ENCODE results near the gene GGT6.

The GGT6 gene

DNA sequence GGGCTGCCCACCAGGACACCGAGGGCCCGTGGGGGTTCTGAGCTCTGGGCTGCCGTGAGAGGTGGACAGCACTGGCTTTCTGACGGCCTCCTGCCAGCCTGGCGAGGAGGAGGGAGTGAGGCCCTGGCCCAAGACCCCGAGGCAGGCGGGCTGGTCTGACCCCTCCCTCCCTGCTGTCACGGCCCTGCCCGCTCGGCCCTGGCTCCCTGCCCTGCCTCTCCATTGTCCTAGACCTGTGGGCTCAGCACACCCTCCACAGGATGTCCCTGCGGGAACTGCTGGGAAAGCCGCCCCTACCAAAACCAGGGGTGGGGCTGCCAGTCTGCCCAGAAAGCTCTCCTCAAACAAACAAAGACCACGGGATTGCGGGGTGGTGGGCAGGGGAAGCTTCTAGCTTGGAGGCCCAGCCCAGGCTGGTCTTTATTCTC, 41.0 kb downstream of the GGT6 start:
- DNase-seq, result no peak

DNA sequence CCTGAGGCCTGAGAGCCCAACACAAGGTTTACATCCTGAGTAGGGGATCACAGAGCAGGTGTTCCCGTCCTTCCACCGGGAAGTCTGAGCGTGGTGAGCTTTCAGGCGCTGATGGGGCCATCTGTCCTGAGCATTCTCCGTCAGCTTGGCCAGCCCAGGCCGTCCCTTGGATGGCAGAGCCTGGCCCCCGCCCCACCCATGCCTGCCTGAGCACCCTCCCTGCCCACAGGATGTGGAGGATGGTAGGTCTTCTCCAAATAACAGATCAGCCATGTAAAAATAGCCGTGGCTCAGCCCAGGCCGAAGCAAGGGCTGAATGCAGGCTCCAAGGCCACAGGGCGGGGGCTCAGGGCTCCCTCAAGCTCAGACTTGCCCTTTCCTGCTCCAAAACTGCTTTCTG, 41.5 kb downstream of the GGT6 start:
- DNase-seq, result no peak

DNA sequence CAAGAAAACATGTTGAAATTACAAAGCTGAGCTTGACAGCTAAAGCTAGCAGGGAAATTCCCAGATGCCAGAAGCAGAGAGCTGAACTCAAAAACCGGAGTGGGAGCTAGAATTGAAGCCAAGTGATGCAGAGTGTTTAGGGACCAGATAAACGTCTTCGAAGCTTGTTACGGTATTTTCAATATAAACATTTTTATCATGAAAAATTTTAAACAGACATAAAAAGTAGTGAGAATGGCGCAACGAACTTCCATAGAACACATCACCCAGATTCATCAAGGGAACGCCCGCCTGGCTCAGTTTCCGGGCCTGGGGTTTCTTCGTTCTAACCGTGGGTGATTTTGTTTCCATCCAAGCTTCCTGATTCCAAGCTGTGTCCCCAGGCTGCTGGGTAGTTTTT, 43.6 kb downstream of the GGT6 start:
- no peak for DNase-seq

DNA sequence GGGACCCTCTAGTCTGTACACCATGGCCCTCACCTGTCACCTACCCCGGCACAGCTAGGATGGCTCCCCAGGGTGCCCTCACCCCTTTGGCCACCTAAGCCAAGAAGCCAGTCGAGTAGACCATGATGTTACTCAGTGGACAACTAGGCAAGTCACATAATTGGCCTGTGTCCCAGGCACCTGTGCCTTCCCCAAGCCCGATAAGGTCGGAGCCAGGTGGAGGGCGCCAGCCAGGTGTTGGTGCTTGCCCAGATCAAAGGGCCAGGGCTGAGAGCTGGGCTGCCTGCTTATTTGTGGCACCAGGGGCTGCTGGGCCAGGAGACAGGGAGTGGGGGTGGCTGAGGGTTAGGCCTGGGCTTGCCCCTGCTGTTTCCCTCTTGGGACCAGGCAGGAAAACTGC, 44.9 kb downstream of the GGT6 start:
- no peak for DNase-seq

DNA sequence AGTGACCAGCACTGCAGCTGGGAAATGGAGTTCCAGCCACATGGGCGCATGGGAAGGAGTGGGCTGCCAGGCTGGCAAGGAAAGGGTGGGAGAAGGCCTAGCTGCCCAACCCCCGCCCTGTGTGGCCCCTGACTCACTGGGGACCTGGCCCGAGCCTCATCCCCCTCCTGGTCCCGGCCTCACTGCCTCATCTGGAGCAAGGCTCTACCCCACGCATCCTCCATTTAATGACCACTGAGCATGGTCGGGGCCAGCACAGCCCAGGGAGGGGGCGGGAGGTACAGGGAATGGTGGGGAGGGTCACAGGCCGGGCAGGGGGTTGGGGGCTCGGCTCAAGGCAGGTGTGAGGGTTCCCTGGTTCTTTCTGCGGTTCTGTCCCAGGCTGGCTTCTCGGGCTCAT, 45.6 kb downstream of the GGT6 start:
- DNase-seq, result no peak

DNA sequence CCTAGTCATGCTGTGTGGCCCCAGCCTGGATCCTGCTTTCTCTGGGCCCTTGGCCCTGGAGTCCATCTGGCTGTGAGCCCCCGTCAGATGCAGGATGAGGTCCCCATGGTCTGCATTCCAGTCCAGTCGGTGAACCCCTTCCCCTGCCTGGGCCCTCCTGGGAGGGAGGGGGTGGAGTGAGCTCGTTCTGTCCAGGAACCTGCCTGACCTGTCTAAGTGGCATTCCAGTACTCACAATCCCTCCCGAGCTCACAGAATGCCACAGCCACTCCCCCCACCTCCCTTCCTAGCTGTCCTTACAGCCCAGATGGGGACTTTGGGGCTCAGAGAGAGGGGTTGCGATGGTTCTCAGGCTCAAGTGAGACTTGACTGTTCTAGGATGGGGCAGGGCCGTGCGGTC, 46.2 kb downstream of the GGT6 start:
- no peak for DNase-seq

DNA sequence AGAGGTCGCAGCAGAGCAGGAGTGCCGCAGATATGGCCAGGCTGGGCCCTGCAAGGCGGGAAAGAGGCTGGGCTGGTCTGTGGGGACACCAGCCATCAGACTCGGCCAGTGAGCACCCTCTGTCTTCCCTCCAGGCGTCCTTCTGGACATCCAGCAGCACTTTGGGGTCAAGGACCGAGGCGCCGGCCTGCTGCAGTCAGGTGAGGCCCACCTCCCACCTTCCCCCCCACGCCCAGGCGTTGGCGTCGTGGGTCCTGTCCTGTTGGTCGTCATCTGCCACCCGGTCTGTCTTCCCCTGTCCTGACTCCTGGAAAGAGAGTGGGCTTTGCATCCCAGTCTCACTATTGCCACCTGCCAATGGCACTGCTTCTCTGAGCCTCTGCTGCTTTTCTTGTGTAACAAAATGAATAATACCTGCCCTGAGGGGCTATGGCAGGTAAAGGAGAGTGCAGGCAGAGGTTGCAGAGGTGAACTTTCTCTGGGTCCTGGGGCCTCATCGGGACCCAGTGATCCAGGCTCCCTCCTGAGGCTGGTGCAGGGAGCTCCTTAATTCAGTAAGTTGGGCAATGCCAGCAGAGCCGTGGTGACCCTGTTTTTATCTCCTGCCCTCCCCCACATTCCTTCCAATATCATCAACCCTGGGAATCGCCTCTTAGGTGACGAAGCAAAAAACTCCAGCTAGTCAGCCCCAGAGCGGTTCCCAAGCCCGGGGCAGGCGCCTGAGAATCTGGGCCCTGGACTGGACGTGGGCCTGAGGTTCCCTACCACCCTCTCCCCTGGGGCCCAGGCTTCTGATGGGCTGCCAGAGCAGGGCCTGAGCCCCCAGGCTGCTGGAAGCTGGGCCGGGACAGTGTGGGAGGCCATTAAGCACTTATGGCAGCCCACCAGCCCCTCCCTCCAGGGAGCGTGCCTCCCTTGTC, 47.0 kb downstream of the GGT6 start:
- DNase-seq, result no peak

DNA sequence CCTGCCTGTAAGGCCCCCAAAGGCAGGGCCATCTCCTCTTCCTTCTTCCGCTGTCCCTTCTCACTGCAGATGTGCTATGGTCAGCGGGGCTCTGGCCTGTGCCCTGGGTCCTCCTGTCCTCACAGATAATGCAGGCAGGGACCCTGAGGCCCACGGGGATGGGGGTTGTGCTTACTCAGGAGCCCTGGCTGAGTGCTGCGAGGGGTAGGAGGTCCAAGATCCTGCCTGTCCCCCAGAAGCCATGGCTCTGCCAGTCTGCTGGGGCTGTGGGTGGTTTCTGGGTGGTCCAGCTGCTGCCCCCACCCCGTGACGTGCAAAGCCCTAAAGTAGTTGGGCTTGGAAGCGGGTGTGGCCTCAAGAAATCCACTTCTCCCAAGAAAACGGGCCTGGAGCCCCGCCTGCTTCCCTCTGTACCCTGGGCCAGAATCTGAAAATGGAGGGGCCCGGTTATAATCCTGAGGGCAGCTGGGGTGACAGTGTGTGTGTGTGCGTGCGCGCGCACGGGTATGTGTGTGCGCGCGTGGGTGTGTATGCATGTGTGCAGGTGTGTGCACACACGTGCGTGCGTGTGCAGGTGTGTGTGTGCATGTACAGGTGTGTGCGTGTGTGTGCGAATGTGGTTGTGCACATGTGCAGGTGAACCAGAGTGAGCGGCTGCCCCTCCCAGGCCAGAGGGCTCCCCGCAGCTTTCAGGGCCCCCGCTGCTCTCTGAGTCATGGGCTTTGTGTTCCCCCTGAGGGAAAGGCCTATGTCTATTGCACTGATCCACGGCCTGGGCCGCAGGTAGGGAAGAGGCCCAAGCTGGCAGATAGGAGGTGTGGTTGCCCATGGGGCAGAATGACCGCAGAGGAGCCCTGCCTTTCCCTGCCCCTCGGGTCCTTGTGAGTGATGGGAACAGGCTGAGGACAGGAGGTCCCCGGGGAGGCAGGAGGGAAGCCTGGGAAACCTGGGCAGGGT, 47.9 kb downstream of the GGT6 start:
- DNase-seq, result no peak

DNA sequence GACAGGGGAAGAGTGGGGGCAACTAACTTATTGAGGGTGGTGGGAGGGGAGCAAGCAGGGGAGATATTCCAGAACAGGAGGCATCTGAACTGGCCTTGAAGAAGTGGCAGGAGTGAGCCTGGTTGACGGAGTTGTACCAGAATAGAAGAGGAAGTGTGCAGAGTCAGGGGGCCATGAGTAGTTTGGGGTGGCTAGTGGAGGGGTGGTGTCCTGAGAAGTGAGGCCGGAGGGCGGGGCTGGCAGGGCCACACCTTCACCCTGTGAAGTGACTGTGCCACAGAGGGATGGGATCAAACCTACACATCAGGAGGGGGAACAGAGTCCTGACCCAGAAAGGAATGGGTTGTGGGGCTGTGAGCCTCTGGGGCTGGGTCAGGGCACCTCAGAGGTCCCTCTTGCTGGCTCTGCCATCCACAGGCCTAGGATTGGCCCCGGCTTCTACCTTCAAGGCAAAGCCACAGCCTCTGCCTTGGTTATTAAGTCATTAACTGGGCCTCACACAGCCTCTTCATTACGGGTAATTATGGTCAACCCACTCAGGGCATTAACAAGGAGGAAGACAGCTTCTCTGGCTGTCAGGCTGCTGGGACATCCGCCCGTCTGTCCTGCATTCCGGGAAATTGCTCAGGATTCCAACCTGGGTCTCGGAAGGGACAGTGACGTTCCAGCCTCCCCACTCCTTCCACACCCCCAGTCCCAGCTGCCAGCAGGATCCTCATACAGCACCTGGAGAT, 49.0 kb downstream of the GGT6 start:
- DNase-seq, result no peak

DNA sequence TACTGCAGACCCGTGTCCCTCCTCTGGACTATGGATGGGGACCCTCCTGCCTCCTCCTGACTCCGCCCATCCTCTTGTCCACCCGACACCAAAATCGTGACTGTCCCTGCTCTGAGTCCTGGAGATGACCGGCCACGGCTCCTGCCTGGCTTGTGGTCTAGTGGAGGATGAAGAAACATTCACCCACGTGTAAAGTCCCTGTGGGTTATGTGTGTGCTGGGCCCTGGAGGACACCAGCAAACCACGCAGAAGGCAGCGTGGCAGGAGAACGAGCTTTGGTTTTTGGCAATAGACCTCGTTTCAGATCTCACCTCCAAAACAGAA, 49.8 kb downstream of the GGT6 start:
- DNase-seq, result no peak

DNA sequence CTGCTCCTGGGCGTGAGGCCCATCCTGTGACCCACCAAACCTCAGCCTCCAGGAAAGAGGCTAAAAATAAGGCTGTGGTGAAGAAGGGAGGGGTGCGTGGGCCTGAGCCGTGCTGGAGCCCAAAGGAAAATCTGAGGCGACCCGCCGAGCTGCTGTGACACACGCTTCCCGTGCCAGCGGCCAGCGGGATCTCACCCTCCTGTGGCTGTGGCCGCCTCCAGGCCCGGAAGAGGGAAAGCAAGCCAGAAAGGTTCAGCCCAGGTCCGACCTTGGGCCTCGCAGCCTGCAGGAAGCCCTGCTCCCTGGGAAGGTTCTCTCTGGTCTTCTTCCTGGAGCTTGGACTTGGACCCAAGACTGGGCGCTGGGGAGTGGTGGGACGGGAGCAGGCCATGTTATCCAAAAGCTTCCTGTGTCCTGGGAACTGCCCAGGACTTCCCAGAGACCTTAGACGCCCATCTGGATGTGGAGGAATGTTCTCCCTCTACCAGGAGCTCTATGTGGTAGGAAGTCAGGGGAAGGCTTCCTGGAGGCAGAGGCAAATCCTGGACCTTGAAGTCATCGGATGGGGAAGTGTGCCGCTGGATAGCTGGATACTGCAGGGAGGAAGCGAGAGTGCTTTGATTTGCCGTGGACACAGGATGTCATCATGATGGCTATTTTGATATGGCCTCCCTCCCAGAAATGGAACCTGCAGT, 50.3 kb downstream of the GGT6 start:
- no peak for DNase-seq

DNA sequence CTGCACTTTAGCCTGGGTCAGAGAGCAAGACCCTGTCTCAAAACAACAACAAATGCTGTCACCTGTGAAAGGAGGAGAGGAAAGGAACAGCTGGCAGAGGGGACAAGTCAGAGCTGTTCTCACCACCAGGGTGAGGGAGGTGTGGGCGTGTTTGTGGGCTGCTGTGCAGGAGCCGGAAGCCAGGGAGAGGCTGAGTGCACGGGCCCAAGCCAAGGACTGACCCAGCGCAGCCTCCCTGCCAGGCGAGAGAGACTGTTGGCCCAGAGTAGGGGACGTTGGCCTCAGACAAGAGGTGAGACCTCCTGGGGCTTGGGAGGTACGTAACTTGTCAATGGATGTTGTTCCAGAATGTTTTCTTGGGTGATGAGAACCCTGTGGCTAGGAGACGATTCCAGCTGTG, 51.0 kb downstream of the GGT6 start:
- DNase-seq, result no peak

DNA sequence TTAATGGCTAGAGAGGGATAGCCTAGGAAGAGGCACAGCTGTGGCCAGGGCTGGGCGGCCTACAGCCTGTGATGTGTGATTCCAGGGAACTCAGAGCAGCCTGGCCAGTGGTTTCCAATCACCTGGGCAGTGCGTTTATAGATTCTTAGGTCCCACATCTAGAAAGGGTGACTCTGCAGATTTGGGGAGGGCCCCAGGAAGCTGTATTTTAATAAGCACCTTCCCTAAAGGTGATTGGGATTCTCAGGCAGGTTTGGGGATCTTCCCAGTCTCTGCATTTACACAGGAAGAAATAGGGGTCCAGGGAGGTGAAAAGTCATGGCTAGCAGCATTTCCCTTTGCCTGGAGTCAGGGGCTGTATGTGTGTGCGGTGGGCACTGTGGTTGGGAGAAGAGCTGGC, 52.2 kb downstream of the GGT6 start:
- no peak for DNase-seq

DNA sequence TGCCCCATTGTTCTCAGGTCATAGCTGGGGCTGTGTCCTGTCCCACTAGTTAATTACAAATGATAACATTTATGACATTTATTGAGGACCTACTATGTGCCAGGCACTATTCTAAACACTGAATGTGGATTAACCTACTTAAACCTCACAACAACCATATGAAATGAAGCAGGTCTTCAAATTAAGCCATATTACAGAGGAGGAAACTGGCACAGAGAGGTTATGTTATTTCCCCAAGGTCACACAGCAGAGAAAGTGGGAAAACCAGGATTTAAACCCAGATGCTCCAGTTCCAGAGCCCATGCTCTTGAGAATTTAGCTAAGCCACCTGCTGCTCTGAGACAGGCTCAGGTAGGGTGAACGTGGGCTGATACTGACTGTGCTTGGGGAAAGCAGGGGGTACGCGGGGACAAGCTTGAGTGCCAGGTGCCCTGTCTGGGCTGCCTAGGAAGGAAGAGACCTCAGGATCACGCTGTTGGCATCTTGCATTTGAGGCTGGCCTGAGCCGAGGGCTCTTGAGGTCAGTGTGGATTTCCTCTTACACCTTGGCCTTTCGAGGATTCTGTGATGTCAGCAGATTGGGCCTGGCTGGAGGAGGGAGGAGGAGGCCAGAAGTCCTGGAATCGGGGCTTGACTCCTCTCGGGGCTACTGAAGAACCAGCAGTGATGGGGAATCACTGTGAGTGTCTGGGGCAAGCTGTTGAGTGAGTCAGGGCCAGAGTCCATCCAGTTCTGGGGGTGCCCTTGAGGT, 52.8 kb downstream of the GGT6 start:
- no peak for DNase-seq

All from Kasumi-1 (cell line).